Activated naive CD4-positive, alpha-beta T cell treated with anti-CD3 and anti-CD28 coated beads, Interleukin-2, amount 50 U/mL, for 16 hours (primary cell): ENCODE data around the gene CMIP.
"Not testable (repeated sequence)": the region's sequence is repeated elsewhere in the genome, so short reads cannot be mapped to it uniquely, and the experiment has no call there.

ENCODE experiments used
- DNase-seq: peaks from one replicate; pipeline ENCODE4 v3.0.0-alpha.2; 2020

CMIP gene

DNA sequence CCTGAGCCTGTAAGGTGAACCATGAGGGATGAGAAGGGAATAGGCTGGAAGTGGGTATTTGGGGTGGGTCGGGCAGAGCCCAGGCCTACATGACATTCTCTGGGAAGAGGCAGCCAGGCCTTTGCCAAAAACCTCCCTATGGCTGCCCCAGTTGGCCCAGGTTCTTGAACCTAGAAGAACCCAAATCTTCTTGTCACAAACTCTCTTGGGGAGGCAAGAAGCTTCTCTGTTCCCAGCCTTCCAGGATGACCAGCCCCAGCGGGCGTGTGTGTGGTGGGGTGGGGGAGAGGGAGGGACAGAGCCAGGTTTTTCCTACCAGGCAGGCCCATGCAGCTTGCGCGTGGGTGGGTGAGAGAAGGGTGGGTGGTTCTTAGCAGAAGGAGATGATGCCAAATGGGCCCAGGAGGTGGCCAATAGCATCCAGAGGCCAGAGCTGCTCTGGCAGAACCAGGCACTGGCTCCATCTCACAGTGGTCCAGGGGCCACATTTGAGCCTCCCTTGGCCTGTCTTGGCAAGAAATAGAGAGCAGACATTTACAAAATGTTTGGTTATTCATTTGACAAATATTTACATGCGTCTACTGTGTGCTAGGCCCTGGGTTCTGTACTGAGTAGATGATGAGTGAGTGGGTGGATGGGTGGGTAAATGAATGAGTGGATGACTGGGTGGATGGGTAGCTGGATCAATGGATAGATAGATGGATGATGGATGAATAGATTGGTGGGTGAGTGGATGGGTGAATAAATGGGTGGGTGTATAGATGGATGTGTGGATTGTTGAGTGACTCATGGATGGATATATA lies 290.2 kb downstream of the CMIP start:
- DNase-seq, result no peak

DNA sequence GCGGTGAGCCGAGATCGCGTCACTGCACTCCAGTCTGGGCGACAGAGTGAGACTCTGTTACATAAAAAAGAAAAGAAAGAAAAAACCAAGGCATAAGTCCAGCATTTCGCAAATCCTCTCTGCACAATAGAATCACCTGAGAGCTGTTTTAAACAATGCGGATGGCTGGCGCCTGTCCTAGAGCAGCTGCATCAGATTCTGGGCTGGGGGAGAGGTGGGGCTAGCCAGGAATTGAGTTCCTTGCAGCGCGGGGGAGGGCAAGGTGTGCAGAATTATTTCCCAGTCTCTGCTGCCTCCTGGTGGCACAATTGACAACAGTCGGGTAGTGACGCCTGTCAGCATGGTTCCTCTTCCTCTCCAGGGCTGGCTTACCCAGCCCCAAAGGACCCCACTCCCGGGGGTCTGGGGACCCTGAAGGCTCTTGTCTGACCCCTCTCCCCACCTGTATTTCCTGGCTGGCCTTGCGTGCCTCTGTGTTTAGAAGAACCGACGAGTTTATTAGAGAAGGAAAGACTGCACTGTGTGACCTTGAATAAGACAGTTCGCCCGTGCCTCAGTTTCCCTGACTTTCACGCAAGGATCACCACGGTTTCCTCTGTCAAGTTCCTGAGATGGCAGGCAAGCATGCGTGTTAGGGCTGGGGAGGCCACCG lies 293.4 kb downstream of the CMIP start:
- peak; percentile 84 for DNase-seq

DNA sequence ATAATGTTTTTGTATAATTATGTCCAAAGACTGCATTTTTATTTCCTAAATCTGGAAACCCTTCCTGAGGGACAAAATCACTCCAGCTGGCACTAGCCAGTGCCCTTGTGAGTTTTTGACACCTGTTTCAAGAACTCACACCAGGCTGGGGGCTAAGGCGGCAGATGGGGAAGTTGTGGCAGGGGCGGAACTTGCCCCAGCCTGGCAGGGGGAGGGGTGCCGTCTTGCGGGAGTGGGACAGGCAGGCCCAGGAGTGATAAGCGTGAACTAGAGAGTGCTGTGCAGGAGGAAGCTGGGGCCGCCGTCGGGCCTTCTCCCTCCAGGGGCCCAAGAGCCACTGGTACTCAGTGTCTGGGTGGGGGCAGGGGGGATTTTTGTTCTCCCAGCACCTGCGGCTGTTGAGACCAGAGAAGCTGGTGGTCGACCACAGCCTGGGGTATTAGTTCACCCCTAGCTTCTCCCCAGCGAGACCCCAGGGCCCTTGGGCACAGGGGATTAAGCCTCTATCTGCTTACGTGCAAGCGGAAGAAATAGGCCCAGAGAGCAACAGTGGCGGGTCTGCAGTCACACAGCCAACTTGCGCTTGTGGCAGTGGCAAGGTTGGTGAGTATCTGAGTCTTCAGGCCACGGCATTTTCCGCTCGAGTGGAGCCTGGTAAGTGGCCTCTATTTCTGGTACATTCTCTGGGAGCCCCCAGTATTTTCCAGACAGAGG lies 294.3 kb downstream of the CMIP start:
- DNase-seq, result no peak

DNA sequence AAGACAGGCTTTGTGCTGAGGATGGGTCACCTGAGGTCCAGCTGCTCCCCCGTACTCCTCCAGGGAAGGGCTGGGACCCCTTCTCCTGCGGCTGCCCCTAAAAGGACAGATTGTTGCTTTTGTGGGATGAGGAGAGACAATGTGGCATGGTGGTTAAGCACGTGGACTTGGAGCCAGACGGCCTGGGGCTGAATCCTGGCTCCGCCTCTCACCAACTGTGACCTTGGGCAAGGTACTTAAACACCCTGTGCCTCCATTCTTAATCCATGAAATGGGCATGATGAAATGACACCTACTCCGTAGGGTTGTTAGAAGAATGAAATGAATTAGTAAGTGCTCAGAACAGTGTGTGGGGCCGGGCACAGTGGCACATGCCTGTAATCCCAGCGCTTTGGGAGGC lies 294.9 kb downstream of the CMIP start:
- DNase-seq, result no peak

DNA sequence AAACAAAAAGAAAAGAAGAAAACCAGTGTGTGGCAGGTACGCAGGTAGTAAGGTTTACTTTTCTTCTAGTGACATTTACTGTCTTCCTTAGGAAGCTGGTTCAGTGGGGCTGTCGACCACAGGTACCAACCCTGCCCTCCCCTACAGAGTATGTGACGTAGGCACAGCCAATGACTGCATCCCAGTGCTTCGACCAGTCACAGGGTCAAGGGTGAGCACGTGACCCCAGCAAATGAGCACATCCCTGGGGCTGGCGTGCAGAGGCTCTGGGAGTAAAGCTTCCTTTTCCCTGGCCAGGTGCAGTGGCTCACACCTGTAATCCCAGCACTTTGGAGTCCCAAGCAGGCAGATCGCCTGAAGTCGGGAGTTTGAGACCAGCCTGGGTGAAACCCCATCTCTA lies 295.6 kb downstream of the CMIP start:
- no peak for DNase-seq

DNA sequence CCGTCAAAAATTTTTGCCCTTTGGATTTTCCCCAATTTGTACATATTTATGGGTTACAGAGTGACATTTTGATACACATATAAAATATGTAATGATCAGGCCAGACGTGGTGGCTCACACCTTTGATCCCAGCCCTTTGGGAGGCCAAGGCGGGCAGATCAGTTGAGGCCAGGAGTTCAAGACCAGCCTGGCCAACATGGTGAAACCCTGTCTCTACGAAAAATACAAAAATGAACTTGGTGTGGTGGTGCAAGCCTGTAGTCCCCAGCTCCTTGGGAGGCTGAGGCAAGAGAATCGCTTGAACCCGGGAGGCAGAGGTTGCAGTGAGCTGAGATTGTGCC lies 296.8 kb downstream of the CMIP start:
- not testable (repeated sequence) for DNase-seq

DNA sequence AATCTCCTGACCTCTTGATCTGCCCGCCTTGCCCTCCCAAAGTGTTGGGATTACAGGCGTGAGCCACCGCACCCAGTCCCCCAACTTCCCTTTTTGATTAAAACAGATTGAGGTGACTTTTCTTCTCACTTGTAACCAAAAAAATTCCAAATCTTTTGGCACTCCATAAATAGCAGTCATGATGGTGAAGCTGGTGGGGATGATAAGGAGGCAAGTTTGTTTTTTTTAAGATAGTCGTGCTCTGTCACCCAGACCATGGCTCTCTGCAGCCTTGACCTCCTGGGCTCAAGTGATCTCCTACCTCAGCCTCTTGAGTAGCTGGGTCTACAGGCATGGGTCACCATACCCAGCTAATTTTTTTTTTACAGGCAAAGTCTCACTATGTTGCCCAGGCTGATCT lies 299.8 kb downstream of the CMIP start:
- DNase-seq, result no peak

DNA sequence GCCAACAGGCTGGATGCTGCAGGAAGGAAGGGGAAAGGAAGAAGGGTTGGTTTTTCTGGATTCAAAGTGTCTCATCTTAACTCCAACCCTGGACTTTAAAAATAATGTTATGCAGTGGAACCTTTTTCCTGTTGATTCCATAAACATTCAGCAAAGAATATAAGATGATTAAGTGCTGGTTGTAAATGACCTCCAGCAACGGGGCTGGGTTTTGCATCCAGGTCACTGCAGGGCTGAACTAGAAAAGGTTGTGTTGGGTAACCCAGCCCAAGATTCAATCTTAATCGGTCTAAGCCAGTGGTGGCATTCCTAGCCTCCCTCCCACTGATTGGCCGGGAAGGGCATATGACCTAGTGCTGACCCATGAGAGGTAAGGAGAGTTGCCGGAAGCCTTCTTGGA lies 300.3 kb downstream of the CMIP start:
- no peak for DNase-seq

DNA sequence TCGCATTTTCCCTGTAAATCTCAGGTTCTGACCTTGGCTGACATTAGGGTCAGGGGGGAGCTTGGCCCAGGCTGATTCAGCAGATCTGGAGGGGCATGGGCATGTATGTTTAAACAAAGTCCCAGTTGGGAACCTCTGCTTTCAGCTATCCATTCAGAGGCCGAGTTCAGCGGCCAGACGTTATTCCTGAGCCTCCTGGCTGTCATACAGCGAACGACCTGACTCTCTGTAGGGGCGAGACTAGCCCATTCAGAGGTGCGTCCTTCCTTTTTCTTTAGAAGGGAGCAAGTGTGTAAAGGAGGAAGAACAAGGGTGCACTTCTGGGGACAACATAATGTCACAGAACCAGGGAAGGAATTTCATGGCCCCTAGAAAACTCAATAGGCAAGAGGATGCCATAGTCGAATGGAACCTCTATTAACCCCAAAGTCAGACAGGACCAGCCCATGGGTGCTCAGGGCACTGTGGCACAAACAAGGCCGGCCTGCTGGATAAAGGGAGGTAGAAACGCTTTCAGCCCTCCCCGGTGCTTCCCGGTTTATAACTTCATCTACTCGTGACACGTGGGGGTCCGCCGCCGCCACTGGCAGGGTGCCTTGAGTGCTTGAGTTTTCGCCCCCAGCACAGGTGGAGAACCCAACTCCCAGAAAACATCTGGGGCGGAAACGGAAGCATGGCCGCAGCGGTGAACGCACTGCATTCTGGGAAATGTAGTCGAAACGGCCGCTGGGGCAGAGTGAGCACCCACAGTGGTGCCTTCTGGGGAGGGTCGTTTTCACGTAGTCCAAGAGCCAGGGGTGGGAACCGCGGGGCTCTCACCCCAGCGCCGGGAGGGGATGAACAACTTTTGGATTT lies 301.3 kb downstream of the CMIP start:
- peak; percentile 78 for DNase-seq

DNA sequence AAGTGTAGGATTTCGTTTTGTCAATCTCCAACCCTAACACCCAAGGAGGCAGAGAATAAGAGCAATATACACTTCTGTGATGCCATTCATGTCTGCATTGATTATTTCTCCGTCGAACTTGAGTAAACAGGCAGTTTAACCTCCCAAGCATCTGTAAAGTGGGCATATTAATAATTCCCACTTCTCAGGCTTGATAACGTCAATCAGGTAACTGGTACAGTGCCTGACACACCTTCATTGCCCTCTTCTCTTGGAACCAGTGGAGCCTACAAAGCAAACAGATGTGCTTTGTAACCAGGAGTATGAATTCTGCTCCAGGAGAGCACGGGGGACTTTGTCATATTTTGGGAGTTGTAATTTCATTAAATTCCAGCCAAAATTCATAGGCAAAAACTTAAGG lies 302.0 kb downstream of the CMIP start:
- DNase-seq, result no peak

DNA sequence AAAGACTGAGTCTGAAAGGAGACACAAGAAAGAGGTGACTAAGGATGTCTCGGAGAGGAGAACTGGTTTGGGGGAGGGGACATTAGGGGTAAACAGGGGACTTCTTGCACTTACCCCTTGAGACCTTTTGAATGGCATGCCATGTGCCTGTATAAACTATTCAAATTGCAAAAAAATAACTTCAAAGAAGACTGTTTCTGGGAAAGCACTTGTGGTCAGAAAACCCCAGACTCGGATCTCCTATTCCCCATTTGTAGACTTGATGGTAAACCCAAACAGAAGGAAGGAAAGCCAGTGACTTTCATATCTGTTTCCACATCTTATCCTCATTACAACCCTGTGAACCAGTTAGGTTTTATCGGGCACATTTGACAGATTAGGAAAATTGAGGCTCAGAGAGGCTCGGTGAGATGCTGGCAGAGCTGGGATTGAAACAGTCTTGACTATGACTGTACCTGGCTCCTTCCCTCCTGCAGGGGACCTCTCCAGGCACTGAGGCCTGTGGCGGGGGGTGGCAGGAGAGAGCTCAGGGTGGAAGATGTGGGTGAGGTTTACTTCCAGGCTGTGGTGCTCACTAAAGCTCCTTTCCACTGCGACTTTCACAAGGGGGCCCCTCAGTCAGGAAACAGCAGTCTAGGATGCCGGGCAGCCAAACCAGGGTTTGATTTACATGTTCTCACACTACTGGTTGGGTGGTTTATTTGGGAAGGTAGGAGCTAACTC lies 304.0 kb downstream of the CMIP start:
- no peak for DNase-seq

DNA sequence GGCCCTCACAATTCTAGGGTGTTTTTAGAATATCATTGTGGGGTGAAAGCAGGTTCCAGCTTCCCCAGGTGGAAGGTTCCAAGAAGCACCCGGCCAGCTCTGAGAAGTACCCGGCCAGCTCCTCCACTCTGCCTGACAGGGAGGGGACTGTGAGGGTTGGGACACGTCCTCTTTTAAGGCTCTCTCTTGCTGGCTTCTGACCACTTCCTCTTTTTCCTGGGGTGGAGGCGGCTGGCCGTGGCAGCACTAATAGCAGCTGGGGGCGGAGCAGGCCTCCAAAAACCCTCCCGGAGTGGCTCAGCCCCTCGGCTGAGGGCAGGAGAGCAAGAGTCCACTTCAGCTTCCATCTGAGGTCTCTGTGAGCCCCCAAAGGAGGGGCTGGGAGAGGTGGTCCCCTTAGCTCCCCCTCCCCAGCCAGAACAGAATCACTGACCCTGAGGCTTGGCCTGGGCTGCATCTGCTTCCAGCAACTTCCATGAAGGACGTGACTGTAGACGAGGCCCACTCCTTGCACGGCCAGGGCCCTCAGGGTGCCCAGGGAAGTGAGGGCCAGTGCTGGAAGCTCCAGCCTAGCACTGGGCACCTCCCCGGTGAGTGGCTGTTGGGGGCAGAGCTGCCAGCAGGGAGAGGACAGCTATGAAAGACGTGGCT lies 307.7 kb downstream of the CMIP start:
- no peak for DNase-seq

DNA sequence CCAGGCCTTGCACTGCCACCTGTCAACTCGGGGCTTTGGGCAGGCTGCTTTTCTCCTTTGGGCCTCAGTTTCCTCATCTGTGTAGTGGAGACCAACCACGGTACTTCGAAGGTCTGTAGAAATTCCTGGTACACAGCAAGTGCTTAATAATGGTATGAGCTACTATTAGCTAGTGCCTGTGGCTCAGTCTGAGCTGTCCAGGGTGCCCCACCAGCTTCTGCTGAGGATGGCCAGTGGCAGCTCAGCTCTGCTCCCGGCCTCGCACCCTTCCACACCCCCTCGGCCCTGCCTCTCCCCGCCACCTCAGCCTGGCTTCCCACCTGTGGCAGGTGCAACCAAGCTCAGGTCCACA lies 308.2 kb downstream of the CMIP start:
- no peak for DNase-seq

DNA sequence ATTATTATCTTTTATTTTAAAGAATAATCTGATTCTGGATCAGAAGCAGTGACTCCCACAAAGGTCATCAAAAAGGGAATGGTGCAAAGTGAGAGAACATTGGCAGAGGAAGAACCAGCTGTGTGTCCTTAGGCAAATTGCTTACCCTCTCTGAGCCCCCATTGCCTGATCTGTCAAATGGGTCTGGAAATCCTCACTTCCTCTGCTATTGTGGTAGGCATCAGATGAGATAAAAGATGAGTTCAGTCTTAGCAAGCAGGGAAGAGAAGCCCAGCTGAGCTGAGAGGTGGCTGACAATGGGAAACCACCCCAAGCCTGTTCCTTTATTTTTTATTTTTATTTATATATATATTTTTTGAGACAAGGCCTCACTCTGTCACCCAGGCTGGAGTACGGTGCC lies 310.2 kb downstream of the CMIP start:
- DNase-seq, result no peak

DNA sequence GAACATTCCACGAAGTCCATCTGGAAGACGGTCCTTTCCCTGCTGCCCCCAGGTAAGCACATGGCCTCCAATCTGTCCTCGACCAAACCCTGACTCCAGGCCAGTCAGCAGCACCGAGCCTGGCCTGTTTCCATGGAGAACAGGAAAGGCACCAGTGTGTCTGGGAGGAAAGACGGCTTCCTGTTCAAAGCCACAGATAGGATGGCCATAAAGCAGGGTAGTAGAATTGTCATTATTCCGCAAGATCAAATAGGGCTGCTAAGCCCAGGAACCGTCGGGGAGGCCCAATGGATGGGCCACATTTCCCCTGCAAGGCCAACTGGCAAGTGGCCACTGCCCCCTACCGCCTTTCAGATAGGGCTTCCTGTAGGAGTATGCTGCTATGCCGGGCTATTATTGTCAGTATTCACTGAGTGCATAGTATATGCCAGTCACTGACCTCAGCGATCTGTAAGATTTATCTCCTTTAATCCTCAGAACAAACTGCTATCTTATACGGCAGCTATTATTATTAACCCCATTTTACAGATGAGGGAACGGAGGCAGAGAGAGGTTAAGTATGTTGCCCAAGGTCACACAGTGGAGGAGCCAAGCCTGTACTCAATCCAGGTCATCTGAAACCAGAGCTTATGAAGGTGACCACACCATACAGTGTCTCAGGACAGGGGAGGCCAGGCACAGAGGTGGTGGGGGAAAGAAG lies 311.5 kb downstream of the CMIP start:
- no peak for DNase-seq

DNA sequence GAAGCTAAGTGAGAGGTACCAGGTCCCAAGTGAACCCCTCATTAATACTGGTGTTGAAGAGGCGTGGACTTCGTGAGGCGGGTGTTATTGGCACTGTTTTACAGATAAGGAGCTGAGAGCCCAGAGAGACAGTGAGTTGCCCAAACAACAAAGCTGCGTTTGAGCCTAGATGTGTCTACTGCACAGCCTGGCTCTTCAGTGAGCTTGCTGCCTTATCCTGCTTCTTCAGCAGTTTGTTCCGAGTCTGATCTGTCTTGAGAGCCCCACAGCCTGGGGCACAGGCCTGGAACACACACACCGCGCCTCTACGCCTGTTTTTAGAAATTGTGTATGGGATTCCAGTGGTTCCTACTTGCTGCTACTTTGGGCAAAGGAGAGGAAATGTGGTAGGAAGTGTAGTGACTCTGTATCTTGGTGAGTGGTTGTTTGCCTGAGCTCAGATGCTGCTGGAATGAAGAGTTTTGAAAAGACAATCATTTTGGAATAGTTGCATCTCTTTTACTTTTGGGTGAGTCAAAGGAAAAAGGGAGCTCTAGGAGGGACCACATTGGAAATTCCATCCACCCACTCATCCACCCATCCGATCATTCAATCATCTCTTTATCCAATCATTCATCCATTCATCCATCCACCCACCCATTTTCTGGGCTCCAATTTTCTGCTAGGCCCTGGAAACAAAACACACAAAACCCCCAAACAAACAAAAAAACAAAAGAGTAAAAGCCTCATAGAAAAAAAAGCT lies 312.2 kb downstream of the CMIP start:
- DNase-seq, result no peak

DNA sequence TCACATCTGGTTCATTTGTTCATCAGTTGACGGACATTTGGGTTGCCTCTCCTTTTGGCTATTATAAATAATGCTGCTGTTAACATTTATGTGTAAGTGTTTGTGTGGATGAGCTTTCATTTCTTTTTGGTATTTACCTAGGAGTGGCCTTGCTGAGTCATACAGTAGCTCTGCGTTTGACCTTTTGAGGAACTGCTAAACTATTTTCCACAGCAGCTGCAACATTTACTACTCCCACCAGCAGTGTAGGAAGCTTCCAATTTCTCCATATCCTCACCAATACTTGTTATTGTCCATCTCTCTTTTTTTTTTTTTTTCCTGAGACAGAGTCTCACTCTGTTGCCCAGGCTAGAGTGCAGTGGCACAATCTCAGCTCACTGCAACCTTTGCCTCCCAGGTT lies 313.8 kb downstream of the CMIP start:
- DNase-seq, result no peak
